ENCODE measurements around the gene TRIML2. TPM values are rescaled to one million over a fixed set of nuclear protein-coding genes. Genes with fewer than 3 reads are reported as not detected.
"Not testable (repeated sequence)": the region's sequence is repeated elsewhere in the genome, so short reads cannot be mapped to it uniquely, and the experiment has no call there.

TRIML2 gene
- total RNA-seq, 1 experiment from 2014 or later = 3.4 TPM

DNA sequence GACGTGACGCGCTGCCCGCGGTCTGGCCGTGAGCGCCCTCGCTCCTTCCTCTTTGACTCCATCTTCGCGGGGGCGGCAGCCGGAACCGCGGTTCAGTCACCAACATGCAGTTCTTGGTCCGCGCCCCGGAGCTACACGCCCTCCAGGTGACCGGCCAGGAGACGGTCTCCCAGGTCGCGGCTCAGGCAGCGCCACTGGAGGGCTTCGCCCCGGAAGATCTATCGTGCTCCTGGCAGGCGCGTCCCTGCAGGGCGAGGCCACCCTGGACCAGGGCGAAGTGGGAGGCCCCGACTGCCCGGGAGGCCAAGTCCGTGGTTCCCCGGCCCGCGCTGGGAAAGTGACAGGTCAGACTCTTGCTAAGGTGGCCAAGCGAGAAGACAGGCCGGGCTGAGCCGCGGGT is 2.9 kb downstream of the TRIML2 start:
- no peak for DNase-seq (ENCODE audit: low spot score)

DNA sequence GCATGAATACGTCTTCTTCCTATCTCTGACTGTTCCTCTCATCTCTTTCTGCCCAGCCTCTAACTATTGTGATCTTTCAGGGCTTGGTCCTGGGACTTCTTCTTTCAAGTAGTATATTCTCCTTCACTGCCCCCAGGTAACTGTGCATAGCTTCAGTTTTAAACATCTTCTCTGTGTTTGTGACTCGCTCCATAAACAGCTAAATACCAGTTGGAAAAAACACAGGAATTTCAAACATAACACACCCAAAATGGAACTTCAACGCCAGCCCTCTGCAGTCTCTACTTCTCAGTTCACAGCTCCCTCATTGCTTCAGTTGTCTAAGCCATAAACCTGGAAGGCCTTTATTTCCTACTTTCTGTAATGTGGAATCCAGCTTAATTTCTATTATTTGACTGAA is 16.6 kb downstream of the TRIML2 start:
- DNase-seq (ENCODE audit: low spot score) = no peak

DNA sequence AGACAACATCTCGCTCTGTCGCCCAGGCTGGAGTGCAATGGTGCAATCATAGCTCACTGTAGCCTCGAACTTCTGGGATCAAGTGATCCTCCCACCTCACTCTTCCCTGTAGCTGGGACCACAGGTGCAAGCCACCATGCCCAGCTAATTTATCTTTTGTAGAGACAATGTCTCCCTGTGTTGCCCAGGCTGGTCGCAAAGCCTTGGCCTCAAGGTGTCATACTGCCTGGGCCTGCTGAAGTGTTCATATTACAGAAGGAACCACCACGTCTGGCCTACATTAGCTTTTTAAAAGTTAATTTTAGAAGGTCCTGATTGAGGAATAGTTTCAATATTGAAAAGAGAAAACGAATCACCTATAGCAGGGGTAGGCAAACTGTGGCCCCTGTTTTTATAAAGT is 22.5 kb downstream of the TRIML2 start:
- DNase-seq (ENCODE audit: low spot score) = no peak

DNA sequence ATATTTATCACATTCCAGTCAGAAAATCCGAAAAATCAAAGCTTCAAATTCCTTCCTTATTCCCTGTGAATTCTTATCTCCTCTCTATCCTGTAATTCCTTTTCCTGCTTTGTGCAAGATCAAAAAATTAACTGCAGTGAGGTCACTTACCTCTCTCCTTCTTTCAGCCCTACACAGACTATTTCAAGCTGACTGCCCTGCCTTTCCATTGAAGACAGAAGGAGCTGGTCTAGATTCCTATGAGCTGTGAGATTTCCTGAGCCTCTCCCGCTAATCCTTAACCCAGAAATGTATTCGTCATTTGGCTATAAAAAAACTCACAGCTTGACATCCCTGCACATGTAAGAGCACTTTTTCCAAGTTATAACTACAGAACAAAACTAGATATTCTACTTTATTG is 26.6 kb downstream of the TRIML2 start:
- DNase-seq (ENCODE audit: low spot score) = no peak

DNA sequence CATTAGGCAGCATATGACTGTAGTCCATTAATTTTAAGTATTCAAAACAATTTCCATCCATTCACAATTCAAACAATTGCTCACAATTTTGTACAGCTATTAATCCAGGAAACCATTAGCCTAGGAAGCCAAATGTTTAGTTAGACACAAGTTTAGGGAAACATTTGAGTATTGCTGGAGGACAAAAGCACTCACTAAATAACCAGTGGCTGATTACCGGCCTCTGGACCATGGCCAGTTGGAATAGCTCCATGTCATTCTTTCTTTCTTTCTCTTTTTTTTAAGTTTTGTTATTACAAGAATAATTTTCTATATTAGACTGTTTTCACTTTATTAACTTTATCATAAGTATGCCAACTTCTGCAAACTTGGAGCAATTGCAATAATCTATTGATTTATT is 31.3 kb downstream of the TRIML2 start:
- DNase-seq (ENCODE audit: low spot score) = no peak

DNA sequence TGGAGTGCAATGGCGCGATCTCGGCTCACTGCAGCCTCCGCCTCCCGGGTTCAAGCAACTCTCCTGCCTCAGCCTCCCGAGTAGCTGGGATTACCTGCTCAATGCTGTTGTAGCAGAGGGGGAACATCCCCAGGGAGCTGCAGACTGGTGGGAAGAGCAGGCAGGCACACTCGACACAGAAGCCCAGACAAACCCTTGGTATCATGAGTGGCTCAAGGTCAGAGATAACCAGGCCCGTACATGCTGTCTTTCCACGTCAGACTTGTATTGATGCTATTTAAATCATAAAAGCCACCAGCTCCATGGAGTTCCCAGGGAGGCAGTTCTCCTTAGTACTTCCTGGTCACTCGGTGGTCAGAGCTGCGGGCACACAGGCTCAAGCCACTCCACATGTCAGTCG is 33.2 kb downstream of the TRIML2 start:
- no peak for DNase-seq (ENCODE audit: low spot score)

DNA sequence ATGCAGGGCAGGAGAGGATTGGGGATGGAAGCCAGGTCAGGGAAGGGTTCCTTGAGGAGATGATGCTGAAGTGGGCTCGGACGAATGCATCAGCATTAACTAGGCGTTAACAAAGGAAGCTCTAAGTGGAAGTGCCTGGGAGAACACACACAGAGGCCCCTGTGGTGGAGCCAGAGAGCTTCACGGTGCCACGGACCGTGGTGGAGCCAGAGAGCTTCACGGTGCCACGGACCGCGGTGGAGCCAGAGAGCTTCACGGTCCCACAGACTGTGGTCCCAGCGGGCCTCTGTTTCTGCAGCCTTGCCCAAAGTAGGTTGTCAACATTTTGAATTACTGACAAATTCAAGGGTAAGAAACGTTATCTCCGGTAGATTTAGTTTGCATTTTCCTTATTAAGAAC is 48.3 kb downstream of the TRIML2 start:
- no peak for DNase-seq (ENCODE audit: low spot score)

DNA sequence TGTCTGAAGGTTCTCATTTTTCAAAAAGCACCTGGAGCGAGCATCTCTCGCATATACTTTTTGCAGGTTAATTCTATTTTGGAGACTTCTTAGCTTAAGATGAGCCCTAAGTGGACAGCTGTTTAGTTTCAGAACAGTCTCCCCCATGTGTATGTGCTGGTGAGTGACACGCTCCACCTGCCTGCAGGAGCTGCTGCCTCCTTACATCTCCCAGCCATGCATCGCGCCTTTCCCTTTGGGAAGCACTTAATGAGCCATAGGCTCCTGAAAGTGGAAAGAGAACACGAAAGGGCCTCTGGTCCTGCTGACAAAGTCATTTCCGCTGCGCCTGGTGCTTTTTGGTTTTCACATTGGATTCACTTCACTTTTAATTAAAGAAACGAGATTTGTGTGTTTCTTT is 56.1 kb downstream of the TRIML2 start:
- DNase-seq (ENCODE audit: low spot score) = no peak

DNA sequence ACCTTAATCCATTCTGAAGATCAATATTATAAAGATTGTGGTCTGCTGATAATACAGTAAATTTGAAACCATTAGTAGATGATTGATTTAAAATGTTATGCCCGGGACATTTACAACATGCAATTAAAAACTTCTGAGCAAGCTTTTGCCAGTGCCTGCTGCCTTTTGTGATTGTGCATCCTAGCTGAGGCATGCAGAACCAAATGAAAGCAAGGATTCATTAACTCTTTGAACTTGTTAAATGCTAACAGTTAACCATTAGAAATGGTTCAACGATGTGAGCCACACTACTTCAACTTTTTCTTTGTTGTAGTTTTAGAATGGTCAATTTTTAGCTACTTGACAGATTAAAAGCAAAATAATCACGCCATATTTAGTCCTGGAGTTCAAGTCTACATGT is 62.7 kb downstream of the TRIML2 start:
- DNase-seq (ENCODE audit: low spot score) = no peak

DNA sequence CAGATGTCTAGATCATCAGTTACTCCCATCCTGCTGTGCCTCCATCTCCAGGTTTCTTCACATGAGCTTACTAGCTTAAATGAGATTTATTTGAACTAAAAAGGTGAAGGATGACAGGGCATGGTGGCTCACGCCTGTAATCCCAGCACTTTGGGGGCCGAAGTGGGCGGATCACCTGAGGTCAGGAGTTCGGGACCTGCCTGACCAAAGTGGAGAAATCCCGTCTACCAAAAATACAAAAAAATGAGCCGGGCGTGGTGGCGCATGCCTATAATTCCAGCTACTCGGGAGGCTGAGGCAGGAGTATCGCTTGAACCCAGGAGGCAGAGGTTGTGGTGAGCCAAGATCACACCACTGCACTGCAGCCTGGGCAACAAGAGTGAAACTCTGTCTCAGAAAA is 63.9 kb downstream of the TRIML2 start:
- DNase-seq (ENCODE audit: low spot score) = not testable (repeated sequence)

DNA sequence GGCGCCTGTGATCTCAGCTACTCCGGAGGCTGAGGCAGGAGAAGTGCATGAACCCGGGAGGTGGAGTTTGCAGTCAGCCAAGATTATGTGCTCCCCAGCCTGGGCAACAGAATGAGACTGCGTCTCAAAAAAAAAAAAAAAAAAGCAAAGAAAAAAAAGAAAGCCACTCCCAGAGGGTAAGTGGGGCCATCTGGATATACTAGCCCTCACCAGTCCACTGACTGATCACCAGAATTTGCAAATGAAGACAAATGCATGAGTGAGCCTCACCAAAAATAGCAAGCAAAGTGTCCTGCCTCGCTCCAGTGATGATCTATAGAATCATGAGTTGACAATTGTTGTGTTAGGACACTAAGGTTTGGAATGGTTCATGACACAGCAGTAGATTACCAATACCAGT is 66.2 kb downstream of the TRIML2 start:
- DNase-seq (ENCODE audit: low spot score) = no peak

DNA sequence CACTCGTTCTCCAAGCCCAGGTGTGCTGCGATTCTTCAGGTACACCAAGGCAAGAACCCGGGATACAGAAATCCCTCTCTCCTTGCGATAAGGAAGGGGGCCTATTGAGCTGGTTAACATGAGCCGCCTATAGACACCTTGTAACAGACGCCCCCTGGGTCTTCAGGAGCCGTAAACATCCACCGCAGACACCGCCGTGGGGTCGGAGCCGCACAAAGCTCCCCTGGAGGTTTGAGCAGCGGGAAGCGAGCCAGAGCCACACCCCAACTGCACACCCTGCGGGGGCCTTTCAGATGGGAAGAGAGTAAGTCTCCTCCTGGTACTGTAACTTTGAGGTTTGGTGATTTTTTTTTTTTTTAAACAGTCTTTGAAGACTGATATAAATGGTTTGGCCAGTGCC is 67.2 kb downstream of the TRIML2 start:
- no peak for DNase-seq (ENCODE audit: low spot score)

DNA sequence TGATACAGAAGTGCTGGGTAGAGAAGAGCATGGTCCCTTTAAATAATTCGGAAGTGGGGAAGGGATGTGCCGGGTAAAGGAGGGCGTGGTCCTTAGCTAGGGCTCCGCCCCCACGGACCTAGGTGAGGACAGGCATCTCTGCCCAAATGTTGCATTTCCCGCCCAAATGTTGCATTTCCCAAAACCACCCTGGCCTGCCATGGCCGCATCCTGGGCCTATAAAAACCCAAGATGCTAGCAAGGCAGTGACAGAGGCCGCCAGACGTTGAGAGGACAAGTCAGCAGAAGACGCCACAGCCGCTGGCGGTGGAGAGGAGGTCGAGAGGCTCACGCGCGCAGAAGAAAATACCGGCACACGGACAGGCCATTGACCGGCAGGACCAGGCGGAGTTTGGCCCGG is 67.7 kb downstream of the TRIML2 start:
- DNase-seq (ENCODE audit: low spot score) = no peak

Other genes with a start within 250 kb of the TRIML2 start
- gene ZFP42, start 113.8 kb downstream of the TRIML2 start, total RNA-seq (2014; rRNA removed; shearing (Covaris generic)) = not detected in 2 replicates
- not detected in 2 replicates for gene TRIML1, start 29.8 kb upstream of the TRIML2 start, total RNA-seq (2014; rRNA removed; shearing (Covaris generic))

All from H4 (cell line).